GM18867 (cell line): ENCODE data around the gene DIS3L2.
"Not testable (repeated sequence)": the region's sequence is repeated elsewhere in the genome, so short reads cannot be mapped to it uniquely, and the experiment has no call there.

Experiments
- ATAC-seq: cut with Tn5 transposase; IDR thresholded peaks from one replicate; pipeline ENCODE4 v1.9.1; 2021; ENCODE audit warnings: mild to moderate bottlenecking, moderate library complexity; ENCODE audit not compliant: unreplicated experiment

The DIS3L2 gene

GRCh38 chr2:232006253-232006652, 44.7 kb downstream of the DIS3L2 start:
- no peak for ATAC-seq

GRCh38 chr2:232008907-232009638, 47.6 kb downstream of the DIS3L2 start:
- no peak for ATAC-seq

DNA sequence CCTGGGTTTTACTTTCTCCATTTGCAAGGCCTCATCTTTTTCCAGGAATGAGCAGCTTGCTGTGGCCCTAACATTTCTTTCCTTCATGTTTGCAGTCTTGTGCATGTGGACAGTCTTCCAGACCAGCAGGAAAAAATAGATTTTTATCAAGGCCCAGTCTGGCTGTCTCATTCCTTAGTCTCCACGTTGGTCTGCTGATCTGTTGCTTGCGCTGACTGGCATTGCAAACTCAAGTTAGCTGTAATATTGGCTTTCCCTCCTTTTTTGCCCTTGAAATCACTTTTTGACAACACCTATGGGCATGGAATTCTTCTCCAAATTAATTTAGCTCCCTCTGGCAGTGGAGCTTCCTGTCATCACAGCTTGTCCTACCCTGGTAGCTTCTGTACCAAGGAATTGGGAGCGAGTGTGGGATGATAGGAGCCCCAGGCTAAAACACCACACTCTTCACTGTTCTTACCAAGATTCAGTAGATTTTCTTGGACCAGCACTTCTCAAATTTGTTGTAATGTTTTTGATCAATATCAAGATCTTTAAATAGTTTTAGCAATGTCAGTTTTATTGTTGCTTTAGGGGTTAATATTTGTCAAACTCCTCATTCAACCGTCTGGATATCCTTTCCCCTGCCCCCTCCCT, 48.2 kb downstream of the DIS3L2 start:
- ATAC-seq = no peak

DNA sequence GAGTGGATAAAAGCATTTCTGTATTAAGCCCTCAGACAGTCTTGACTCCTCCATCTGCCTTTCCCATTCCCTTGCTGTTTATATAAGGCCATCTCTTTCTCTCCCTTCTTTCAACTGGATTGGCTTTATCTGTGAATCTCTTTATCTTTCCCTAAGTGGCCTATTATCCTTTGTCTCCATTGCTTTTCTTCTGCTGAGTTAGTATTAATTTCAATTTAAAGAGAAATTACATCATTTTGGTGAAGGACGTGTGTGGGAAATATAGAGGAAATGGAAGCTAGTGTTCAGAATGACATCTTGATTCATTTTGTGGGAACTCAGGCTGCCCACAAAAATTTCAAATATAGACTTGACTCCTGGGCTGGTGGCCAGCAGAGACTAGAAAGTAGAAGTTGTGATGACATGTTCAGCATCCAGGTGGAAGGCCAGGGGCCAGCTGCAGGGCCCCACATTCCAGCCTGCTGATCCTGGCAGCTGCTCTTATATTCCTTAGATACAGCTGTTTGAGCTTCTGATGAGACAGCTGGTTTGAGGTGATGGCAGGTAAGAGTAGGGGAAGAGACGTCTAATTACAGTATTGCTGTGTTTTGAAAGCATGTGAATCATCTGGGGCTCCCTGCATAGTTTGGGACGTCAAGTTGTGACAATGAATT, 52.3 kb downstream of the DIS3L2 start:
- no peak for ATAC-seq

- ATAC-seq = no peak
Measured at GRCh38 chr2:232014681-232015080, 53.2 kb downstream of the DIS3L2 start.

GRCh38 chr2:232018181-232018580, 56.7 kb downstream of the DIS3L2 start:
- no peak for ATAC-seq

DNA sequence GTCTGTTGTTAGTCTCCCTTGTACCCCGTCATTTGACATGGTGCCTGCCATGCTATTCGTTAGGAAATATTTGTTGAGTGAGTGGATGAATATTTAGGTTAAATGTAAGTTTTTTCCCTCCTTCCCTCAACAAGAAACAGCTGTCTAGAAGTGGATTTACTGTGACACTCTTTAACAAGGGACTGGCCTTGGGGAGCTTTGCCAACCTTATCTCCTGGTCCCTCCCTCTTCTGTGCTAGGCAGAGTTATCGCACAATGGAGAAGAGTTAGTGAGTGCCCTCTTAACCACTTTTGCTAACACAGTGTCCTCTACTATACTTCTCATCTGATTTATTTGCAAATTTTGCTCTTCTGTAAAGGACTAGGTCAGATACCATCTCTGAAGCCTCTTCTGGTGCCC, 61.2 kb downstream of the DIS3L2 start:
- no peak for ATAC-seq

- no peak for ATAC-seq
Measured at GRCh38 chr2:232023426-232023825, 61.9 kb downstream of the DIS3L2 start.

DNA sequence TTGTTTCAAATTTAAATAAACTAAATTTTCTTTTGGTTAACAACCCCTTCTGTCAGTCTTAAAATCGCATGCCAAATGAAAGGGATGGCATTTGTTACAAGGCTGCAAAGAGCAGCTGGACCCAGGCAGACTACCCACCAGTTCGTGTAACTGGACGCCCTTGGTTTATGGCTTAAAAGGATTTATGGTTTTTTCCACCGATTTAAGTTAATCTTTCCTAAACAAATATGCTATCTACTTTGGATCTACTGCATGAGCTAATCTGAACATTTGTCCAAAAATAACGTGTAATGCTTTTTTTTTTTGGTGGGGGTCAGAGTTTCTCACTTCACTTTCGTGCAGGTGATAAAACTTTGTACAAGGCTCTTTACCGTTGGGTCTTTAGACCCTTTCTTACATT, 62.9 kb downstream of the DIS3L2 start:
- no peak for ATAC-seq

GRCh38 chr2:232026910-232027309, 65.4 kb downstream of the DIS3L2 start:
- ATAC-seq = peak; percentile 97

DNA sequence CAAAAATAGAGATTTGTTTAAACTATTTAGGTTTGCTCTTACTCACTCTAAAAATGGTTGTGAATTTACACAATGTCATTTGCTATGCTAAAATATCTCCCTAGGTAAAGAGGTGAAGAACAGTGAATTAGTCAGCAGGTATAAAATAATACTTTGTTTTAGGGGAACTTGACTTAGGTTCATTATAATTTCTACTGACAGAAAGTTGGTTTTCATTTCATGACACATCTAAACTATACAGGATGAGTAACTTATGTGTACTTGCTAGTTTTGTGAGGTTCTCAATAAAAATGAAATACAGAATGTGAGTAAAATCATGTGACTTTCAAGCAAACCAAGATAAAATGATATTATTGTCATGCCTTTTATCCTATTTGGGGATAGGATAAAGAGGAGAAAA, 66.0 kb downstream of the DIS3L2 start:
- peak; percentile 3 for ATAC-seq

DNA sequence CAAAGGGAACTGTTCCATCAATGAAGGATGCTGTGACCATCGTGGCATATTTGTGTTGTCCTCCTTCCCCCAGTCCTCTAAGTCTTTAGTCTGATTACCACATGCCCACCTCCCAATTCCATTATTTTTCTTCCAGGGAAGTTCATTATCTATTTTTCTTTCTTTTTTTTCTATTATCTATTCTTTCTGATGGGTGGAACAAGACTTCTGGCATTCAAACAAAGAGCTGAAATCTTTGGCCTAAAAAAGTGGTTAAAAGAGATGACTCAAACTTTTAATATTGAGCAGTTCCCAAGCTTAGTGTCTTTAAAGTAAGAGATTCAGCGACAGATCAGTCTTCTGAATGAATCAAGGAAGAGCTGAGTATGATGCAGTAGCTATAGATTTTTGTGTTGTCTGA, 66.6 kb downstream of the DIS3L2 start:
- no peak for ATAC-seq

GRCh38 chr2:232028631-232029030, 67.1 kb downstream of the DIS3L2 start:
- ATAC-seq = no peak

GRCh38 chr2:232029346-232029745, 67.8 kb downstream of the DIS3L2 start:
- no peak for ATAC-seq

DNA sequence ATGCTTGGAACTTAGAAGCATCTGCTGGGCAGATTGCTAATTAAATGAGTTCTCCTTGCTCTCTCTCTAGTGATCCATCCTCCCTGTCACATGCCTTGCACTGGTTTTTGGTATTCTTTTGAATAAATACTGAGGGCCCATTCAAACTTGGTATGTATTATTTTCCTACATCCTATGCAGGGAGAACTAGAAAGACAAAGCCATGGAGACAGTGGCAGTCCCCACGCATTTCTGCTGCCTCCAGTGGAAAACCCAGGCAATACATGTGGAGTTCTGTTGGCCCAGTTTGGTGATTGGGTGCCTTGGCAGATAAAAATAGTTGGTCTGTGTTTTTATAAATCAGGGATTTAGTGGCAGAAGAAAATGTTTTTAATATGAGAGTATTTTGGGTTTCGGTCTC, 68.7 kb downstream of the DIS3L2 start:
- ATAC-seq = no peak

- not testable (repeated sequence) for ATAC-seq
Measured at GRCh38 chr2:232035292-232035691, 73.8 kb downstream of the DIS3L2 start.

- not testable (repeated sequence) for ATAC-seq
Measured at GRCh38 chr2:232036876-232037275, 75.4 kb downstream of the DIS3L2 start.

DNA sequence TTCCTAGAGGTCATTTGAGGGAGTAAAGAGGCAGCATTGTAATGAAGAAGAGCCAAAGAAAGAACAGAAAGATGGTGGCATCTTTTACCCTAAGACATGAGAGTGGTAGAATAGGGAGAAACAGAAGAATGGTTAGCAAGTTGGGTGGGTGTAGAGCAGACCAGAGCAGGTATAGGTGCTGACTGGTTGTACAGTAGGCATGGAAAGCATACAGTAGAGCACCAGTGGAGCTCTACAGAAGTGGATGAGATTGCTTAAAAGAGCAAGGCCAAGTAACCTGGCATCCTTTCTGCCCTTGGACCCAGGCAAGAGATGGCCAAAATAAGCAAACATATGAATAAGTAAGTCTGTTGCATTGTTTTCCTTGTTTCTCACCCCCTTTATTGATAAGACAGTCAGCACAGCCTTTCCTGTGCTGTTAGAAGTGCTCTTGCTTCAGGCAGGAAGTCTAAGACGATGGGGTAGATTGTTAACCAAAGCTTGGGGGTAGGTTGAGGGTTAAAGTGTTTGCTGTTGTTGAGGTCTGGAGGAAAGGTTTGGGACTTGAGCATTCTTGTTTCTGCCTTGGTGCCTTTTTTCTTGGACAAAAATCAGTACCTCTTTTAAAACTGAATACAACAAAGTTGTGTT, 76.9 kb downstream of the DIS3L2 start:
- ATAC-seq = no peak

- no peak for ATAC-seq
Measured at GRCh38 chr2:232038881-232039485, 77.5 kb downstream of the DIS3L2 start.

DNA sequence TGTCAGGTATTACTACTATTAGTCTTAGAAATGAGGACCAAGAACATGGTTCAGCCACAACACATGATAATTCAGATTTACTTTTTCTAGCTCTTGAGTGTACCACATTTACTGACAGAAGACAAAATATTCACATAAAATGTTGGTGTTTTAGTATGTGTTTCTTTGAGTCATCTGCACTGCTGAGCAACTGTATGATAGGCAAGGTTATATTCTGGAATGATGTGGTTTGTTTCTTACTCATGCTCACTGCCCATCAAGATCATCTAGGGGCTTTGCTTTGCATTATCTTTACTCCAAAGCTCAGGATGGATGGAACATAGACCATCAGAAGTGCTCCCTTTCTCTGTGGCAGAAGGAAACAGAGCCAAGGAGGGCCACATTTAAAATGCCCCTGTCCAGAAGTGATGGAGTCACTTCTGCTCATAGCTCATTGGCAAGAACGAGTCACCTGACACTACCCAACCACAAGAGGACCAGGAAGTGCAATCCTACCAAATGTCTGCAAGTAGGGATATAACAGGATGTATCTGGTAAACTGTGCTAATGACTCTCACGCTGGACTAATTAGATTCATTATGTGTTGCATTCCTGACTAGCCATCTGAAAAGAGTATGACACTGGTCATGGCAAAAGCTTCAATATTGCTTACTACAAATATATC, 81.5 kb downstream of the DIS3L2 start:
- no peak for ATAC-seq

- ATAC-seq = no peak
Measured at GRCh38 chr2:232043966-232044365, 82.5 kb downstream of the DIS3L2 start.
